ENCODE measurements around the gene CLCF1.
A peak's percentile ranks its signal among the peaks of the same experiment; 100 is the strongest.

Gene CLCF1

GRCh38 chr11:67374571-67375281, 1.3 kb upstream of the CLCF1 start:
- DNase-seq (ENCODE audit: low read depth) = no peak

- peak; percentile 99 for DNase-seq (ENCODE audit: low read depth)
These were observed 511 bp upstream of the CLCF1 start for GRCh38 chr11:67373648-67374570.

GRCh38 chr11:67372321-67372992, 941 bp downstream of the CLCF1 start:
- no peak for DNase-seq (ENCODE audit: low read depth)

GRCh38 chr11:67371911-67372320, 1.5 kb downstream of the CLCF1 start:
- DNase-seq (ENCODE audit: low read depth) = no peak

GRCh38 chr11:67371189-67371910, 2.0 kb downstream of the CLCF1 start:
- no peak for DNase-seq (ENCODE audit: low read depth)

GRCh38 chr11:67370351-67371076, 2.9 kb downstream of the CLCF1 start:
- DNase-seq (ENCODE audit: low read depth) = no peak

GRCh38 chr11:67369801-67370284, 3.6 kb downstream of the CLCF1 start:
- DNase-seq (ENCODE audit: low read depth) = no peak

GRCh38 chr11:67369275-67369674, 4.1 kb downstream of the CLCF1 start:
- DNase-seq (ENCODE audit: low read depth) = no peak

- no peak for DNase-seq (ENCODE audit: low read depth)
These were observed 4.8 kb downstream of the CLCF1 start for GRCh38 chr11:67368621-67369020.

- no peak for DNase-seq (ENCODE audit: low read depth)
These were observed 5.6 kb downstream of the CLCF1 start for GRCh38 chr11:67367761-67368227.

GRCh38 chr11:67366961-67367760, 6.2 kb downstream of the CLCF1 start:
- no peak for DNase-seq (ENCODE audit: low read depth)

GRCh38 chr11:67366546-67366945, 6.9 kb downstream of the CLCF1 start:
- no peak for DNase-seq (ENCODE audit: low read depth)

GRCh38 chr11:67365736-67366444, 7.5 kb downstream of the CLCF1 start:
- no peak for DNase-seq (ENCODE audit: low read depth)

- DNase-seq (ENCODE audit: low read depth) = no peak
These were observed 8.3 kb downstream of the CLCF1 start for GRCh38 chr11:67364783-67365722.

GRCh38 chr11:67364169-67364568, 9.2 kb downstream of the CLCF1 start:
- DNase-seq (ENCODE audit: low read depth) = no peak

- DNase-seq (ENCODE audit: low read depth) = no peak
These were observed 15.3 kb downstream of the CLCF1 start for GRCh38 chr11:67357831-67358670.

- DNase-seq (ENCODE audit: low read depth) = no peak
These were observed 16.4 kb downstream of the CLCF1 start for GRCh38 chr11:67356864-67357561.

All from HS-27A (cell line).